ENCODE results near the gene TRIAP1.

Gene TRIAP1

DNA sequence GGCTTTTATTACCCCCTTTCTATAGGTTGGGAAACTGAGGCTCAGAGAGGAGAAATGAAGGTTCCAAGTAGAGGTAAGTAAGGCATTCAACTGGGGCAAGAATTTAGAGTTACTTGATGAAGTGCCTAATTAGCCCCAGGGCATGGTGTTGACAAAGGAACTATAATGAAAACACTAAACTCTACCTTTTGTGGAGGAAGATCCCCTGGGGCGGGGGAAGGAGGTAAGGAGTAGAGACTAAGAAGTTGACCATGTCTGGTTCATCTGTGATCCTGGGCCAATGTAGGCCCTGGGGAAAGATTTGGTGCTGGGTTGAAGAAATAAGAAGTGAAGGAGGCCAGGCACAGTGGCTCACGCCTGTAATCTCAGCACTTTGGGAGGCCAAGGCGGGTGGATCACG, 24.5 kb downstream of the TRIAP1 start:
- H3K27ac ChIP-seq (ENCODE audit: insufficient read depth in 1 of 2, low read depth in 1 of 2, low read length in 2 of 2, poor library complexity in 1 of 2, severe bottlenecking in 2 of 2): no peak overlapping the region
- H3K4me3 ChIP-seq (ENCODE audit: control insufficient read depth in 1 of 7, extremely low read depth in 1 of 7, insufficient read depth in 4 of 7, low read depth in 2 of 7, low read length in 6 of 7): no peak overlapping the region
- no peaks in the 10 kb centered on the region for H3K36me3 ChIP-seq (ENCODE audit: control insufficient read depth in 4 of 4, insufficient read depth in 4 of 4, low read length in 3 of 4)
- no peaks in the 10 kb centered on the region for H3K4me1 ChIP-seq (ENCODE audit: control extremely low read depth in 1 of 4, control insufficient read depth in 4 of 4, insufficient read depth in 4 of 4, low read length in 3 of 4)
- ChIA-PET CTCF (interaction anchor here (1.7 kb wide), 1 partner anchor 66 kb away, joined by 3 read pairs; no protein-coding TSS in a partner anchor), POLR2A (no interaction called here)
- no peaks in the 10 kb centered on the region for H3K9me3 ChIP-seq (ENCODE audit: control extremely low read depth in 1 of 5, control insufficient read depth in 4 of 5, insufficient read depth in 2 of 5, low read depth in 1 of 5, low read length in 4 of 5)
- 86% methylated on average over 3 of the region's 4 CpGs for WGBS (ENCODE audit: insufficient coverage)
- DNase-seq: no peak
- peaks cover 0 to 5% (median 0%) of the 10 kb centered on the region in 5 experiments for H3K27me3 ChIP-seq (replicated peaks in 2 of 5; ENCODE audit: control insufficient read depth in 4 of 5, insufficient read depth in 5 of 5, low read length in 4 of 5)

DNA sequence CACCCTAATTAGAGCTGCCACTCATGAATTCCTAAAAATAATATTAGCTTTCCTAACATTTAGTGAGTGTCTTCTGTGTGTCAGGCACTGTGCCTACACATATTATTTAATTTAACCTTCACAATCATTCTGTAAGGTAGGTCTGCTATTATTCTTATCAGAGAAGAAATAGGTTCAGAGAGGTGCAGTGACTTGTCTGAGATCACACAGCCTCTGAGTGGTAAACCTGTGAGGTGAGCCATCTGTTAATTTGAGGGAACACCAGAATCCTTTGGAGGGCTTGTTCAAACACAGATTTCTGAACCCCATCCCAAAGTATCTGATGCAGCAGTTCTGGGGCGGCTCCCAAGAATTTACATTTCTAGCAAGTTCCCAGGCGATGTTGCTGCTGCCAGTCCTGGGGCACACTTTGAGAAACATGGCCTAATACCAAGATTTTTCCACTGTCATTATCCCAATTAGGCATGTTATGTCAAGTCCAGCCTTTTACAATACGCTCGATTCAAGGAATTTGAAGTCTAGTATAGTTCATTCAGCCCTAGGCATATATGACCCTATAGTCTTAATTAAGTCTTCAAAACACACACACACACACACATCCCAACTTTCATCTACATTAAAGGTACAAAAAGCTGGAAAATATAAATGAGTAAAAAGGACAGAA, 28.1 kb downstream of the TRIAP1 start:
- H3K4me1 ChIP-seq (ENCODE audit: control extremely low read depth in 1 of 4, control insufficient read depth in 4 of 4, insufficient read depth in 4 of 4, low read length in 3 of 4): no peaks in the 10 kb centered on the region
- no peaks in the 10 kb centered on the region for H3K36me3 ChIP-seq (ENCODE audit: control insufficient read depth in 4 of 4, insufficient read depth in 4 of 4, low read length in 3 of 4)
- no peak overlapping the region for H3K27ac ChIP-seq (ENCODE audit: insufficient read depth in 1 of 2, low read depth in 1 of 2, low read length in 2 of 2, poor library complexity in 1 of 2, severe bottlenecking in 2 of 2)
- WGBS (ENCODE audit: insufficient coverage): 100% methylated on average over 4 of the region's 4 CpGs
- POLR2A ChIA-PET: interaction anchor here (0.6 kb wide), 1 partner anchor 65 kb away, joined by 3 read pairs; no protein-coding TSS in a partner anchor
- no peak overlapping the region for H3K4me3 ChIP-seq (ENCODE audit: control insufficient read depth in 1 of 7, extremely low read depth in 1 of 7, insufficient read depth in 4 of 7, low read depth in 2 of 7, low read length in 6 of 7)
- peaks cover 0 to 2% (median 0%) of the 10 kb centered on the region in 5 experiments for H3K27me3 ChIP-seq (replicated peaks in 2 of 5; ENCODE audit: control insufficient read depth in 4 of 5, insufficient read depth in 5 of 5, low read length in 4 of 5)
- no peak for DNase-seq
- CTCF ChIA-PET: interaction anchor here (0.7 to 1.4 kb wide), 4 partner anchors 10 to 24 kb away, joined by 3 to 5 read pairs (median 4); no protein-coding TSS in a partner anchor
- no peaks in the 10 kb centered on the region for H3K9me3 ChIP-seq (ENCODE audit: control extremely low read depth in 1 of 5, control insufficient read depth in 4 of 5, insufficient read depth in 2 of 5, low read depth in 1 of 5, low read length in 4 of 5)

DNA sequence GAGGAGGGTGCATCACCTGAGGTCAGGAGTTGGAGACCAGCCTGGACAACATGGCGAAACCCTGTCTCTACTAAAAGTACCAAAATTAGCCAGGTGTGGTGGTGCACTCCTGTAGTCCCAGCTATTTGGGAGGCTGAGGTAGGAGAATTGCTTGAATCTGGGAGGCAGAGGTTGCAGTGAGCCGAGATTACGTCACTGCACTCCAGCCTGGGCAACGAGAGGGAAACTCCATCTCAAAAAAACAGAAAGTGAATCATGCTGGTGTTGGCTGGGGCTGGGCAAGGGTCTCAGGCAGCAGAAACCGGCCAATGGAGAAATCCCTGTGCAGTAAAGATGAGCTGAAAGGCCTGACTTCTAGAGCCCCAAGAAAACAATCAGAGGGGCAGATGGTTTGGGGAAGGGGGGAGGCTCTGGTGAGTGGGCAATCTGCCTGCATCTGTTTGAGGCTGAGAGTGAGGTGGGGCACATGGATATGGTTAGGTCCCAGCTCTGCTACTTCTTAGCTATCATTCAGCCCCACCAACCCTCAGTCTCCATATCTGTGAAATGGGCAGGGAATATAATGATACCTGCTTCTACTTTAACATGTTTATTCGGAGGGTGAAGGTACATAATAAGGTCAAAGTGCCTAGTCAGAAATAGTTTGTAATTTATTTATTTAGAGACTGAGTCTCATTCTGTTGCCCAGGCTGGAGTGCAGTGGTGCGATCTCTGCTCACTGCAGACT, 29.5 kb downstream of the TRIAP1 start:
- WGBS (ENCODE audit: insufficient coverage): 95% methylated on average over 2 of the region's 7 CpGs

DNA sequence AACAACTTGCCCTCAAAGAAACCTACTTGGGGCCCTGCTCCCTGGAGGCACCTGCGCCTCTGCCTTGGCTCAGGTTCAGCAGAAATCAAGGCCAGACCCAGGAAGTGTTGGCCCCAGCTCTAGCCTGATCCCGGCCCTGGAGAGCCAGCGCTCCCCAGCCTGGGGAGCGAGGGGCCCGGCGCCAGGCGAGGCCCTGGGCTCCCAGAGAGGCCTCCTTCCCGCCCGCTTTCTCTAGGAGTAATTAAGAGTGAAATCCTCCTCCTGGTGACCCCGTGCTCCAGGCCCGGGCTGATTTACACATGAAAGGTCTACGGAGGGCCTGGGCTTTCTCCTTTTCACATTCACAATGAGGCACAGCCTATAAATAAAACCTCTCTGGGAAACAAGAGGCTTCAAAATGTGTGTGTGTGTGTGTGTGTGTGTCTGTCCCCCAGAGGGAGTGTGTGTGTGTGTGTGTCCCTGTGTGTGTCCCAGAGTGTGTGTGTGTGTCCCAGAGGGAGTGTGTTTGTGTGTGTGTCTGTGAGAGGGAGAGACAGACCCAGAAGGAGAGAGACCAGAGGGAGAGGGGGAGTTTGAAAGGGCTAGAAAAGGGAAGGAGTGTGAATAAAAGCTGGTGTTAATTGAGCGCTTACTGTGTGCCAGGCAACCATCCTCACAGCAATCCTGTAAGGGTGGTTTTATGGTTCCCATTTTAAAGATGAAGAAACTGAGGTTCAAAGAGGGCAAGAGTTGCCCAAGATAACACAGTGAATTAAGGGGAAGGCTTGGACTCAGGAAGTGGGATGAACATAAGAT, 32.1 kb downstream of the TRIAP1 start:
- ChIA-PET POLR2A (interaction anchor here (0.7 kb wide), 1 partner anchor 49 kb away, joined by 3 read pairs; no protein-coding TSS in a partner anchor), CTCF (no interaction called here)
- no peaks in the 10 kb centered on the region for H3K9me3 ChIP-seq (ENCODE audit: control extremely low read depth in 1 of 5, control insufficient read depth in 4 of 5, insufficient read depth in 2 of 5, low read depth in 1 of 5, low read length in 4 of 5)
- peaks cover 0 to 2% (median 0%) of the 10 kb centered on the region in 5 experiments for H3K27me3 ChIP-seq (replicated peaks in 2 of 5; ENCODE audit: control insufficient read depth in 4 of 5, insufficient read depth in 5 of 5, low read length in 4 of 5)
- 89% methylated on average over 11 of the region's 13 CpGs for WGBS (ENCODE audit: insufficient coverage)
- no peaks in the 10 kb centered on the region for H3K4me1 ChIP-seq (ENCODE audit: control extremely low read depth in 1 of 4, control insufficient read depth in 4 of 4, insufficient read depth in 4 of 4, low read length in 3 of 4)
- no peak overlapping the region for H3K4me3 ChIP-seq (ENCODE audit: control insufficient read depth in 1 of 7, extremely low read depth in 1 of 7, insufficient read depth in 4 of 7, low read depth in 2 of 7, low read length in 6 of 7)
- DNase-seq: no peak
- H3K27ac ChIP-seq (ENCODE audit: insufficient read depth in 1 of 2, low read depth in 1 of 2, low read length in 2 of 2, poor library complexity in 1 of 2, severe bottlenecking in 2 of 2): no peak overlapping the region
- H3K36me3 ChIP-seq (ENCODE audit: control insufficient read depth in 4 of 4, insufficient read depth in 4 of 4, low read length in 3 of 4): no peaks in the 10 kb centered on the region

More for the DNA sequence above, 29.5 kb downstream of the TRIAP1 start:
- POLR2A ChIA-PET: no interaction called here
- H3K4me3 ChIP-seq (ENCODE audit: control insufficient read depth in 1 of 7, extremely low read depth in 1 of 7, insufficient read depth in 4 of 7, low read depth in 2 of 7, low read length in 6 of 7): no peak overlapping the region
- H3K27me3 ChIP-seq (replicated peaks in 2 of 5; ENCODE audit: control insufficient read depth in 4 of 5, insufficient read depth in 5 of 5, low read length in 4 of 5): peaks cover 0 to 2% (median 0%) of the 10 kb centered on the region in 5 experiments
- no peaks in the 10 kb centered on the region for H3K9me3 ChIP-seq (ENCODE audit: control extremely low read depth in 1 of 5, control insufficient read depth in 4 of 5, insufficient read depth in 2 of 5, low read depth in 1 of 5, low read length in 4 of 5)
- no peak for DNase-seq
- H3K36me3 ChIP-seq (ENCODE audit: control insufficient read depth in 4 of 4, insufficient read depth in 4 of 4, low read length in 3 of 4): no peaks in the 10 kb centered on the region
- no peaks in the 10 kb centered on the region for H3K4me1 ChIP-seq (ENCODE audit: control extremely low read depth in 1 of 4, control insufficient read depth in 4 of 4, insufficient read depth in 4 of 4, low read length in 3 of 4)
- CTCF ChIA-PET: interaction anchor here (1.2 to 1.5 kb wide), 2 partner anchors 49 to 93 kb away, joined by 3 read pairs; no protein-coding TSS in a partner anchor
- H3K27ac ChIP-seq (ENCODE audit: insufficient read depth in 1 of 2, low read depth in 1 of 2, low read length in 2 of 2, poor library complexity in 1 of 2, severe bottlenecking in 2 of 2): no peak overlapping the region

DNA sequence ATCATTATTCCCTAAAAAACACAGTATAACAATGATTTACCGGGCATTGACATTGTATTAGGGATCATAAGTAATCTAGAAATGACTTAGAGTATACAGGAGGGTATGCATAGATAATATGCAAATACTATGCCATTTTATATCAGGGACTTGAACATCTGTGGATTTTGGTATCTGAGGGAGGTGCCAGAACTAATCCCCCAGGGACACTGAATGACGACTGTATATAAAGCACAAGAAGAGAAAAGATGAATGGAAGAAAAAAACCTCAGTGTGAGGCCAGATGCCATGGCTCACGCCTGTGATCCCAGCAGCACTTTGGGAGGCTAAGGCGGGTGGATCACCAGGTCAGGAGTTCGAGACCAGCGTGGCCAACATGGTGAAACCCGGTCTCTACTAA, 33.8 kb downstream of the TRIAP1 start:
- no peaks in the 10 kb centered on the region for H3K9me3 ChIP-seq (ENCODE audit: control extremely low read depth in 1 of 5, control insufficient read depth in 4 of 5, insufficient read depth in 2 of 5, low read depth in 1 of 5, low read length in 4 of 5)
- no peak overlapping the region for H3K27ac ChIP-seq (ENCODE audit: insufficient read depth in 1 of 2, low read depth in 1 of 2, low read length in 2 of 2, poor library complexity in 1 of 2, severe bottlenecking in 2 of 2)
- ChIA-PET CTCF (no interaction called here), POLR2A (no interaction called here)
- no peaks in the 10 kb centered on the region for H3K27me3 ChIP-seq (replicated peaks in 2 of 5; ENCODE audit: control insufficient read depth in 4 of 5, insufficient read depth in 5 of 5, low read length in 4 of 5)
- no peak for DNase-seq
- no peaks in the 10 kb centered on the region for H3K4me1 ChIP-seq (ENCODE audit: control extremely low read depth in 1 of 4, control insufficient read depth in 4 of 4, insufficient read depth in 4 of 4, low read length in 3 of 4)
- no peaks in the 10 kb centered on the region for H3K36me3 ChIP-seq (ENCODE audit: control insufficient read depth in 4 of 4, insufficient read depth in 4 of 4, low read length in 3 of 4)
- no peak overlapping the region for H3K4me3 ChIP-seq (ENCODE audit: control insufficient read depth in 1 of 7, extremely low read depth in 1 of 7, insufficient read depth in 4 of 7, low read depth in 2 of 7, low read length in 6 of 7)
- WGBS (ENCODE audit: insufficient coverage): 92% methylated on average over 1 of the region's 7 CpGs

DNA sequence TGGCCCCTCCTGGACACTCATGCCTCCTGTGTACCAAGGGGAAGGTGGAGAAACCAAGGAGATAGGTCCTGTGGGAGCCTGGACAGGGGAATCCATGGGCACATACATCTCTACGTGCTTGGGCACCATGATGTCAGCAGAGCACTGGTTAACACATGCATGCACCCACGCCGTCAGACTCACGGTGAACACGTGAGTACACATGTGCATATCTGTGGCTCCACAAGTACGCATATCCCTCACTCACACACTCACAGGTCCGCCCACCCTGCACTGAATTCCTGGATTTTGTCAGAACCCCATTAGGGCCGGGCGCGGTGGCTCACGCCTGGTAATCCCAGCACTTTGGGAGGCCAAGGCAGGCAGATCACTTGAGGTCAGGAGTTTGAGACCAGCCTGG, 37.4 kb downstream of the TRIAP1 start:
- no peak for DNase-seq
- H3K36me3 ChIP-seq (ENCODE audit: control insufficient read depth in 4 of 4, insufficient read depth in 4 of 4, low read length in 3 of 4): no peaks in the 10 kb centered on the region
- ChIA-PET CTCF (interaction anchor here (1.3 kb wide), 2 partner anchors 9 to 21 kb away, joined by 3 to 5 read pairs; no protein-coding TSS in a partner anchor), POLR2A (no interaction called here)
- no peak overlapping the region for H3K27ac ChIP-seq (ENCODE audit: insufficient read depth in 1 of 2, low read depth in 1 of 2, low read length in 2 of 2, poor library complexity in 1 of 2, severe bottlenecking in 2 of 2)
- H3K9me3 ChIP-seq (ENCODE audit: control extremely low read depth in 1 of 5, control insufficient read depth in 4 of 5, insufficient read depth in 2 of 5, low read depth in 1 of 5, low read length in 4 of 5): no peaks in the 10 kb centered on the region
- no peak overlapping the region for H3K4me3 ChIP-seq (ENCODE audit: control insufficient read depth in 1 of 7, extremely low read depth in 1 of 7, insufficient read depth in 4 of 7, low read depth in 2 of 7, low read length in 6 of 7)
- WGBS (ENCODE audit: insufficient coverage): over 99% methylated on average over 7 of the region's 11 CpGs
- H3K27me3 ChIP-seq (replicated peaks in 2 of 5; ENCODE audit: control insufficient read depth in 4 of 5, insufficient read depth in 5 of 5, low read length in 4 of 5): peaks cover 0 to 2% (median 0%) of the 10 kb centered on the region in 5 experiments
- no peaks in the 10 kb centered on the region for H3K4me1 ChIP-seq (ENCODE audit: control extremely low read depth in 1 of 4, control insufficient read depth in 4 of 4, insufficient read depth in 4 of 4, low read length in 3 of 4)

Measured in common myeloid progenitor, CD34-positive (primary cell).